K562 (cell line): ENCODE data around the gene IPO11.
A peak's percentile ranks its signal among the peaks of the same experiment; 100 is the strongest.

Experiments used
- HDAC2 ChIP-seq: fragments of 450-650 bp; IDR thresholded peaks from 2 replicates; pipeline ENCODE4 v1.6.1; 2016; ENCODE audit warnings: mild to moderate bottlenecking
- KLF10 ChIP-seq: fragments of 250-450 bp; sonication (Bioruptor Pico); IDR thresholded peaks from 2 replicates; pipeline ENCODE4 v1.6.1; 2021; ENCODE audit warnings: matching md5 sums
- SP1 ChIP-seq: sonication (generic); formaldehyde crosslinking; IDR thresholded peaks from 2 replicates; pipeline ENCODE4 v1.8.1; 2022; ENCODE audit warnings: mild to moderate bottlenecking, missing genetic modification reagents
- U2AF1 ChIP-seq: fragments of 200-400 bp; formaldehyde crosslinking; optimal IDR thresholded peaks from 2 replicates; pipeline ENCODE3; 2017; ENCODE audit warnings: mild to moderate bottlenecking, low read depth, low read length, moderate library complexity
- ZNF121 ChIP-seq: sonication (generic); formaldehyde crosslinking; conservative IDR thresholded peaks from 2 replicates; pipeline ENCODE4 v1.8.0; 2022; ENCODE audit warnings: missing genetic modification reagents
- TF ChIP-seq, protein P1 (sequence below): sonication (generic); formaldehyde crosslinking; IDR thresholded peaks from 2 replicates; pipeline ENCODE4 v1.8.0; 2022; ENCODE audit warnings: mild to moderate bottlenecking, missing genetic modification reagents
- TF ChIP-seq, protein P2 (sequence below), 3 experiments: IDR thresholded peaks in 2 of 3; conservative IDR thresholded peaks in 1 of 3; 2 replicates each; pipeline ENCODE4 v1.5.1; 2011 to 2012; ENCODE audit warnings: low read length in 3 of 3, mild to moderate bottlenecking in 3 of 3, control low read depth in 2 of 3, improper control_type of control experiment in 1 of 3, inconsistent platforms in 1 of 3, low read depth in 1 of 3, mixed read lengths in 1 of 3, moderate library complexity in 1 of 3; ENCODE audit not compliant: insufficient read depth in 2 of 3

DNA sequence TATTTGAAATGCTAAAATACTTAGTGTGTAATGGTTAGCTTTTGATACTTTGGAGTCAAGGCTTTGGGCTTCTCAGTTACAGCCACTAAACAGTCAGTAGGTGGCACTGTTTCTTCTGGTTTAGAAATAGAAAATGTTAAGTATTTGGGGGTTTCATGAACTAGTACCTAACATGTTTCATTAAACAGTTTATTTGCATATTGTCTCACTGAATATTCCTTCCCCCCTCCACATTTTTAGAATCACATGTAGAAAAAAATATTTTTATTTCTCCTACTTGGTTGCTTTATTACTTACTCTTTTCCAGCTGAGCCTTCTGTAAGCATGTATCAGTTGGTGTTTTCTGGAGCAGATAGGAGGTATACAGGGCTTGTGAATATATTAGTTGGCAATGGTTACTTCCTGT, 48.0 kb downstream of the IPO11 start:
- no peak for TF ChIP-seq HDAC2
- no peak for TF ChIP-seq KLF10 (CRISPR knock-in tag)
- TF ChIP-seq, protein P1, sequence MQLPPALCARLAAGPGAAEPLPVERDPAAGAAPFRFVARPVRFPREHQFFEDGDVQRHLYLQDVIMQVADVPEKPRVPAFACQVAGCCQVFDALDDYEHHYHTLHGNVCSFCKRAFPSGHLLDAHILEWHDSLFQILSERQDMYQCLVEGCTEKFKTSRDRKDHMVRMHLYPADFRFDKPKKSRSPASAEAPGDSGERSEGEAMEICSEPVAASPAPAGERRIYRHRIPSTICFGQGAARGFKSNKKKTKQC (CRISPR knock-in tag): no peak
- no peak for TF ChIP-seq SP1 (CRISPR knock-in tag)
- TF ChIP-seq, protein P2, sequence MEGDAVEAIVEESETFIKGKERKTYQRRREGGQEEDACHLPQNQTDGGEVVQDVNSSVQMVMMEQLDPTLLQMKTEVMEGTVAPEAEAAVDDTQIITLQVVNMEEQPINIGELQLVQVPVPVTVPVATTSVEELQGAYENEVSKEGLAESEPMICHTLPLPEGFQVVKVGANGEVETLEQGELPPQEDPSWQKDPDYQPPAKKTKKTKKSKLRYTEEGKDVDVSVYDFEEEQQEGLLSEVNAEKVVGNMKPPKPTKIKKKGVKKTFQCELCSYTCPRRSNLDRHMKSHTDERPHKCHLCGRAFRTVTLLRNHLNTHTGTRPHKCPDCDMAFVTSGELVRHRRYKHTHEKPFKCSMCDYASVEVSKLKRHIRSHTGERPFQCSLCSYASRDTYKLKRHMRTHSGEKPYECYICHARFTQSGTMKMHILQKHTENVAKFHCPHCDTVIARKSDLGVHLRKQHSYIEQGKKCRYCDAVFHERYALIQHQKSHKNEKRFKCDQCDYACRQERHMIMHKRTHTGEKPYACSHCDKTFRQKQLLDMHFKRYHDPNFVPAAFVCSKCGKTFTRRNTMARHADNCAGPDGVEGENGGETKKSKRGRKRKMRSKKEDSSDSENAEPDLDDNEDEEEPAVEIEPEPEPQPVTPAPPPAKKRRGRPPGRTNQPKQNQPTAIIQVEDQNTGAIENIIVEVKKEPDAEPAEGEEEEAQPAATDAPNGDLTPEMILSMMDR (IDR thresholded peaks at IDR 0.05 in 2 of 3, conservative IDR thresholded peaks at IDR 0.05 in 1 of 3; ENCODE audit: insufficient read depth in 2 of 3, low read depth in 1 of 3, low read length in 3 of 3): peak; percentile 37 to 82 (median 64); a peak in 5 of 6 replicates
- TF ChIP-seq ZNF121: no peak
- no peak for TF ChIP-seq U2AF1
